Epidermal melanocyte (primary cell): ENCODE data around the gene NSUN5.
"Not testable (repeated sequence)": the region's sequence is repeated elsewhere in the genome, so short reads cannot be mapped to it uniquely, and the experiment has no call there.

Experiments
- DNase-seq: peaks from one replicate; pipeline ENCODE4 v3.0.0; 2011; ENCODE audit warnings: low spot score; ENCODE audit not compliant: insufficient read length

The NSUN5 gene

GRCh38 chr7:73297235-73297634, 11.4 kb downstream of the NSUN5 start:
- not testable (repeated sequence) for DNase-seq

- not testable (repeated sequence) for DNase-seq
Observed at GRCh38 chr7:73277210-73277609, 31.4 kb downstream of the NSUN5 start.

GRCh38 chr7:73267813-73268212, 40.8 kb downstream of the NSUN5 start:
- not testable (repeated sequence) for DNase-seq

- DNase-seq, result not testable (repeated sequence)
Observed at GRCh38 chr7:73266719-73267368, 41.8 kb downstream of the NSUN5 start.

- not testable (repeated sequence) for DNase-seq
Observed at GRCh38 chr7:73262416-73262815, 46.2 kb downstream of the NSUN5 start.
